ENCODE data around the gene ADAMTS5. TPM values are rescaled to one million over a fixed set of nuclear protein-coding genes. Genes with fewer than 3 reads are reported as not detected.
A peak's percentile ranks its signal among the peaks of the same experiment; 100 is the strongest.

The ADAMTS5 gene
- total RNA-seq (10.6 TPM), polyA plus RNA-seq (ENCODE audit: insufficient read depth, low read depth, low replicate concordance) (1.7 TPM)
- long read RNA-seq, donor 1, full-length matches to known transcripts = 2 of 2 reads
- long read RNA-seq, donor 1, partial matches to known transcripts = 0 of 2 reads
- long read RNA-seq, donor 1, other reads (novel, unspliced or antisense) = 0 of 2 reads
- long read RNA-seq, donor 2, full-length matches to known transcripts = 1 of 1 reads
- long read RNA-seq, donor 2, partial matches to known transcripts = 0 of 1 reads
- long read RNA-seq, donor 2, other reads (novel, unspliced or antisense) = 0 of 1 reads
- long read RNA-seq, donor 3, full-length matches to known transcripts = 2 of 2 reads
- long read RNA-seq, donor 3, partial matches to known transcripts = 0 of 2 reads
- long read RNA-seq, donor 3, other reads (novel, unspliced or antisense) = 0 of 2 reads
- long read RNA-seq, donor 4, full-length matches to known transcripts = 1 of 1 reads
- long read RNA-seq, donor 4, partial matches to known transcripts = 0 of 1 reads
- long read RNA-seq, donor 4, other reads (novel, unspliced or antisense) = 0 of 1 reads
- long read RNA-seq, donor 5 = 0 reads
- long read RNA-seq, donor 6 = 0 reads
- long read RNA-seq, donor 7, full-length matches to known transcripts = 5 of 14 reads
- long read RNA-seq, donor 7, partial matches to known transcripts = 2 of 14 reads
- long read RNA-seq, donor 7, other reads (novel, unspliced or antisense) = 7 of 14 reads
- long read RNA-seq, donor 8, partial matches to known transcripts = 9 of 9 reads
- long read RNA-seq, donor 8, other reads (novel, unspliced or antisense) = 0 of 9 reads
- long read RNA-seq, donor 9, full-length matches to known transcripts = 1 of 1 reads
- long read RNA-seq, donor 9, partial matches to known transcripts = 0 of 1 reads
- long read RNA-seq, donor 9, other reads (novel, unspliced or antisense) = 0 of 1 reads
- long read RNA-seq, donor 10, partial matches to known transcripts = 11 of 11 reads
- long read RNA-seq, donor 10, other reads (novel, unspliced or antisense) = 0 of 11 reads

DNA sequence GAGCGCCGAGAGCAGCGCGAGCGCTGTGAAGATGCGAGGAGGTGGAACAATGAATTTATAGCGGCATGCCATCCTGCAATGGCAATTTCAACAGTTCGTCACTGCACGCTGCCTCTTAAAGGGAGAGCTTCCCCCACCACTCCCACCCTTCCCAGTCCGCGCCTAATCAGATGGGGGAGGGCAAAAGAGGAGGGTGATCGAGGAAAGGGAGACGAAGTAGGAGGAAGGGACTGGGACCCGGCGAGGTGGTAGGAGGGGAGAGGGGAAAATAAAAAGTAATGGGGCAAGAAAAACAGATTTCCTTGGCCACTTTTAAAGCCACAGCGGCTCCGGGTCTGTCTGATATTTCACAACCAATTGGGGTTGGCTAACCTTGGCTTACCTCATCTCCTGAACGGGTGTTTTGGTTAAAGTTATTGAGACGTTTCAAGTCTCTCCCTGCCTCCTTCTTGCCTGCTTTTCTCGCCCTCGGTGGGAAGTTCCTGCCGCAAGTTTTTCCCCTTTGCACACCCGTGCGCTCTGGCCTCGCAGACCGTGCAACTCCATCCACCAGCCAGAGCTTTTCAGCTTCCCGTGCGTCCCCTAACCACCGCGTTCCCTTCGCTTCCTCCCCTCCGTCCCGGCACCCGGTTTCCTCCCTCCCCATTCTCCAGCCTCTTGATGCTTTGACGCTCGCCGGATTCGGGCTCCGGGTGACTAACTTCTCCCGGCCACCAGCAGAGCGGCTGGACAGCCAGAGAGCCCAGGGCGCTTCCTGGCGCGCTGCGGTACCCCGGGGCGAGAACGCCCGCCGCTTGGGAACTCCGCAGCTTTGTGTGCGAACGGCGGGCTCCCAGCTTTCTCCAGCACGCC is at the start of gene ADAMTS5:
Gene ADAMTS5, minus strand, starts transcription at position 27 of the 852 bp plus-strand sequence. CDS start 697 bp downstream, outside the sequence.
- TF ChIP-seq, protein P1, sequence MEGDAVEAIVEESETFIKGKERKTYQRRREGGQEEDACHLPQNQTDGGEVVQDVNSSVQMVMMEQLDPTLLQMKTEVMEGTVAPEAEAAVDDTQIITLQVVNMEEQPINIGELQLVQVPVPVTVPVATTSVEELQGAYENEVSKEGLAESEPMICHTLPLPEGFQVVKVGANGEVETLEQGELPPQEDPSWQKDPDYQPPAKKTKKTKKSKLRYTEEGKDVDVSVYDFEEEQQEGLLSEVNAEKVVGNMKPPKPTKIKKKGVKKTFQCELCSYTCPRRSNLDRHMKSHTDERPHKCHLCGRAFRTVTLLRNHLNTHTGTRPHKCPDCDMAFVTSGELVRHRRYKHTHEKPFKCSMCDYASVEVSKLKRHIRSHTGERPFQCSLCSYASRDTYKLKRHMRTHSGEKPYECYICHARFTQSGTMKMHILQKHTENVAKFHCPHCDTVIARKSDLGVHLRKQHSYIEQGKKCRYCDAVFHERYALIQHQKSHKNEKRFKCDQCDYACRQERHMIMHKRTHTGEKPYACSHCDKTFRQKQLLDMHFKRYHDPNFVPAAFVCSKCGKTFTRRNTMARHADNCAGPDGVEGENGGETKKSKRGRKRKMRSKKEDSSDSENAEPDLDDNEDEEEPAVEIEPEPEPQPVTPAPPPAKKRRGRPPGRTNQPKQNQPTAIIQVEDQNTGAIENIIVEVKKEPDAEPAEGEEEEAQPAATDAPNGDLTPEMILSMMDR (IDR thresholded peaks at IDR 0.05; ENCODE audit: borderline replicate concordance, extremely low read depth, insufficient read depth) = no peak
- Histone ChIP-seq H3K9ac (ENCODE audit: low read length in 3 of 3) (peak within 1 kb of the TSS; percentile 34 to 82 (median 72)), H3K4me1 (ENCODE audit: control insufficient read depth in 2 of 3, insufficient read depth in 2 of 3, low read depth in 1 of 3, low read length in 3 of 3) (peaks cover 0 to 3% (median 0%) of the 10 kb centered on the region in 3 donors), H3K36me3 (ENCODE audit: control insufficient read depth in 2 of 3, insufficient read depth in 3 of 3, low read length in 3 of 3) (no peaks in the 10 kb centered on the region), H3K9me3 (ENCODE audit: control insufficient read depth in 2 of 3, insufficient read depth in 1 of 3, low read length in 3 of 3) (no peaks in the 10 kb centered on the region), H3K27me3 (ENCODE audit: control insufficient read depth, insufficient read depth, low read length) (no peaks in the 10 kb centered on the region), H3K27ac (ENCODE audit: low read depth in 2 of 2, low read length in 2 of 2) (peak within 1 kb of the TSS; percentile 60 to 76), H3K4me3 (ENCODE audit: low read length in 3 of 3) (peak within 1 kb of the TSS; percentile 66 to 91 (median 77))
- FAIRE-seq (no peak), DNase-seq (peak; percentile 87 to 94 (median 89))
- intact Hi-C loops (cut with DNase I) = no loop called here

GRCh38 chr21:27001526-27001925 is 34.6 kb upstream of the ADAMTS5 start:
- no peak overlapping the region for H3K27ac ChIP-seq (ENCODE audit: low read depth in 2 of 2, low read length in 2 of 2)
- H3K9me3 ChIP-seq (ENCODE audit: control insufficient read depth in 2 of 3, insufficient read depth in 1 of 3, low read length in 3 of 3) = no peaks in the 10 kb centered on the region
- no peak overlapping the region for H3K9ac ChIP-seq (ENCODE audit: low read length in 3 of 3)
- intact Hi-C loops (cut with DNase I) = no loop called here
- H3K36me3 ChIP-seq (ENCODE audit: control insufficient read depth in 2 of 3, insufficient read depth in 3 of 3, low read length in 3 of 3) = no peaks in the 10 kb centered on the region
- FAIRE-seq = no peak
- H3K27me3 ChIP-seq (ENCODE audit: control insufficient read depth, insufficient read depth, low read length) = no peaks in the 10 kb centered on the region
- TF ChIP-seq, protein P1 (IDR thresholded peaks at IDR 0.05; ENCODE audit: borderline replicate concordance, extremely low read depth, insufficient read depth) = no peak
- no peak for DNase-seq
- H3K4me3 ChIP-seq (ENCODE audit: low read length in 3 of 3) = no peak overlapping the region
- H3K4me1 ChIP-seq (ENCODE audit: control insufficient read depth in 2 of 3, insufficient read depth in 2 of 3, low read depth in 1 of 3, low read length in 3 of 3) = no peaks in the 10 kb centered on the region

DNA sequence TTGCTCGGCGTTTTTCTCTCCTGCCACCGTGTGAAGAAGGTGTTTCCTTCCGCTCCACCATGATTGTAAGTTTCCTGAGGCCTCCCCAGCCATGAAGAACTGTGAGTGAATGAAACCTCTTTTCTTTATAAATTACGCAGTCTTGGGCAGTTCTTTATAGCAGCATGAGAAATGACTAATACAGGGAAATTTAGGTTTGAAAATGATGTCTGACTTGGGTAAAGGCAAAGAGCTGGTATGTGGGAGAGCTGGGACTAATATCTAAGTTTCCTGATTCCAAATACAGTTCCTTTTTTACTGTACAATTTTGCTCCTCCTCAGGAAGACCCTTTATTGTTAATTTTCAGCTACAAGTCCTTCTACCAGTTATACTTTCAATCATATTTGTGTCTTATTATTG is 16.7 kb upstream of the ADAMTS5 start:
- FAIRE-seq = no peak
- peaks cover 0 to 7% (median 0%) of the 10 kb centered on the region in 3 donors for H3K9me3 ChIP-seq (ENCODE audit: control insufficient read depth in 2 of 3, insufficient read depth in 1 of 3, low read length in 3 of 3)
- H3K36me3 ChIP-seq (ENCODE audit: control insufficient read depth in 2 of 3, insufficient read depth in 3 of 3, low read length in 3 of 3) = no peaks in the 10 kb centered on the region
- TF ChIP-seq, protein P1 (IDR thresholded peaks at IDR 0.05; ENCODE audit: borderline replicate concordance, extremely low read depth, insufficient read depth) = no peak
- H3K9ac ChIP-seq (ENCODE audit: low read length in 3 of 3) = no peak overlapping the region
- no peak overlapping the region for H3K4me3 ChIP-seq (ENCODE audit: low read length in 3 of 3)
- no peak for DNase-seq
- H3K27ac ChIP-seq (ENCODE audit: low read depth in 2 of 2, low read length in 2 of 2) = no peak overlapping the region
- no peaks in the 10 kb centered on the region for H3K27me3 ChIP-seq (ENCODE audit: control insufficient read depth, insufficient read depth, low read length)
- no peaks in the 10 kb centered on the region for H3K4me1 ChIP-seq (ENCODE audit: control insufficient read depth in 2 of 3, insufficient read depth in 2 of 3, low read depth in 1 of 3, low read length in 3 of 3)
- intact Hi-C loops (cut with DNase I) = no loop called here
